Subcutaneous adipose tissue (tissue), 4 donors: ENCODE data around the gene GPR143. TPM values are rescaled to one million over a fixed set of nuclear protein-coding genes. Genes with fewer than 3 reads are reported as not detected.

Experiments used
- total RNA-seq, 4 donors: library from RNA; depleted of rRNA; stranded (reverse); fragments of >200 nt; gene quantifications; one replicate each; pipeline ENCODE4 v1.1.0, GENCODE V29; 2016
- TF ChIP-seq, protein P1 (sequence below): fragments of 450-650 bp; IDR thresholded peaks from one replicate; pipeline ENCODE4 v1.5.1; 2016; ENCODE audit warnings: low read depth, mild to moderate bottlenecking, control low read depth, antibody characterized with exemption, moderate library complexity

GPR143 gene
- total RNA-seq, 4 donors from 2014 or later = not detected

DNA sequence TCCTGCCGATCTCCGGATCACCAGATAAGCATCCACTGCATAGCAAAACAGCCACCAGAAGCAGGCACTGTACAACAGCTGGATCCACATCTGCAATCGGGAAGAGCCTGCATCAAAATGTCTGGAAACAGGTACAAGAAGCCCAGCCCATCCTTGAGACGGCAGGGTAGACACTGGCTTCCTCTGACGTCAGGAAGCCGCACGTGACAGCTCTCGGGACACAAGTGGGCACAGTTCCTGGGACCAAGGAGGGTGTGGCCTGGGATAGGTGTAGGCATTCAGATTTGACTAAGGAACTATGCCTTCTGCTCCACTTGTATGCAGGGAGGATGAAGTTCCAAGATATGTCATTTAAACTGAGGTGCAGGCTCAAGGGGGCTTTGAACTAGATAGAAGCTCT, 6.3 kb downstream of the GPR143 start:
- TF ChIP-seq, protein P1, sequence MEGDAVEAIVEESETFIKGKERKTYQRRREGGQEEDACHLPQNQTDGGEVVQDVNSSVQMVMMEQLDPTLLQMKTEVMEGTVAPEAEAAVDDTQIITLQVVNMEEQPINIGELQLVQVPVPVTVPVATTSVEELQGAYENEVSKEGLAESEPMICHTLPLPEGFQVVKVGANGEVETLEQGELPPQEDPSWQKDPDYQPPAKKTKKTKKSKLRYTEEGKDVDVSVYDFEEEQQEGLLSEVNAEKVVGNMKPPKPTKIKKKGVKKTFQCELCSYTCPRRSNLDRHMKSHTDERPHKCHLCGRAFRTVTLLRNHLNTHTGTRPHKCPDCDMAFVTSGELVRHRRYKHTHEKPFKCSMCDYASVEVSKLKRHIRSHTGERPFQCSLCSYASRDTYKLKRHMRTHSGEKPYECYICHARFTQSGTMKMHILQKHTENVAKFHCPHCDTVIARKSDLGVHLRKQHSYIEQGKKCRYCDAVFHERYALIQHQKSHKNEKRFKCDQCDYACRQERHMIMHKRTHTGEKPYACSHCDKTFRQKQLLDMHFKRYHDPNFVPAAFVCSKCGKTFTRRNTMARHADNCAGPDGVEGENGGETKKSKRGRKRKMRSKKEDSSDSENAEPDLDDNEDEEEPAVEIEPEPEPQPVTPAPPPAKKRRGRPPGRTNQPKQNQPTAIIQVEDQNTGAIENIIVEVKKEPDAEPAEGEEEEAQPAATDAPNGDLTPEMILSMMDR = no peak

DNA sequence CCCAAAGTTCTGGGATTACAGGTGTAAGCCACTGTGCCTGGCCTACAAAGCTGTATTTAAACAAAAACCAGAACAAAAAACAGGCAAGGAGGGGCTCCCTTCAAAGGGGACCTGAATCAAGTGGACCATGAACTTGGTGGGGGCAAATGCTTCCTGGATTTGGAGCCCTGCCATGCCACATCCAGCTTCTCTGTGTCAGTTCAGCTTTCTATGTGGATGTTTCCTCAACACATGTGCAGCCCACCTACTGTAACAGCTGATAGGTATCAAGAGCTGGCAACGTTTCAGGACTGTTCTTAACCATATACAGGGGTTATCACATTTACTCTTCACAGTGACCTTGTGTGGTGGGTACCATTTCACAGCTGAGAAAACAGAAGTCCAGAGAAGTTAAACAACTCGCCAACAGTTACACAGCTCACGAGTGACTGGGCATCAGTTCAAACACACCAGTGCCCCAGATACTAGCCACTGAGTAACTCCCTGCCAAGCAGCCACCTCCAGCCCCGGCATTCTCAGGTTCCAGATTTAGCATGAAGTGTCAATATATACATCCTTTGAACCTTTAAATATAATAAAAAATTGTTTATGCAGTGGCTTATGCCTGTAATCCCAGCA, 7.5 kb downstream of the GPR143 start:
- TF ChIP-seq, protein P1 = no peak

DNA sequence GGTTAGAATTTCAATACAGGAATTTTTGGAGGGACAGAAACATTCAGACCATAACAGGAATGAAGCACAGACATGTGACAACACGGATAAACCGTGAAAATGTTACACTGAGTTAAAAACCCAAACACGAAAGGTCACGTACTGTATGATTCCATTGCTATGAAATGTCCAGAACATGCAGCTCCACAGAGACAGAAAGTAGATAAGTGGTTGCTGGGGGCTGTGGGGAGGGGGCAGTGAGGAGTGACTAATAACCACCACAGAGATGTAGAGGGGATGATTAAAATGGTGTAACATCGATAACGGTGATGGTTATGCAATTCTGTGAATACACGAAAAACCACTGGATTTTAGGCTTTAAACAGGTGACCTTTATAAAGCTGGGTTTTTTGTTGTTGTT, 8.3 kb downstream of the GPR143 start:
- TF ChIP-seq, protein P1 = no peak

DNA sequence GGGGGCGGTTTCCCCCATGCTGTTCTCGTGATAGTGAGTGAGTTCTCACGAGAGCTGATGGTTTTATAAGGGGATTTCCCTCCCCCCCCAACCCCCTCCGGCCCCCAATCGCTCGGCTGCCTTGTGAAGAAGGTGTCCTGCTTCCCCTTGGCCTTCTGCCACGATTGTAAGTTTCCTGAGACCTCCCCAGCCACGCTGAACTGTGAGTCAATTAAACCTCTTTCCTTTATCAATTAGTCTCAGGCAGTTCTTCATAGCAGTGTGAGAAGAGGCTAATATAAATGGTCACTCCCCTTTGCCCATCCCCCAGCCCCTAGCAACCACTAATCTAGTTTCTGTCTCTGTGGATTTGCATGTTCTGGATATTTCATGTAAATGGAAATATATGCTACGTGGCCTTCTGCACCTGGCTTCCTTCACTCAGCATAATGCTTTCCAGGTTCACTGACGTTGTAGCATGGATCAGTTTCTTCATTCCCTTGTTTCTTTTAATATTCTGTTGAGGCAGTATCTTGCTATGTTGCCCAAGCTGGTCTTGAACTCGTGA, 16.4 kb downstream of the GPR143 start:
- TF ChIP-seq, protein P1 = no peak

DNA sequence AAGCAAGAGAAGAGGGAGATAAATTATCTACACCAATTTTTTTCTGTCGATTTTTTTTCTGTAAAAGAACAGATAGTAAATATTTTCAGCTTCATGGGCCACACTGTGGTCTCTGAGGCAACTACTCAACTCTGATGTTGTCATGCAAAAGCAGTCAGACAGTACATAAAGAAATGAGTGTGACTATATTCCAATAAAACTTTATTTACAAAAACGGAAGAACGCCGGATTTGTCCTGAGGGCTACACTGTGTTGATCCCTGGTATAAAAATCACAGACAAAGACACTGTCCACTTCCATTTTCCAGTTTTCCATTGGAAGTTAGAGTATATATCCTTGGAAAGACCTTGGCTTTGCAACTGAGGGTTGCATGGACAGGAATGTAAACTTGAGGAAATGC, 18.0 kb downstream of the GPR143 start:
- TF ChIP-seq, protein P1 = no peak

DNA sequence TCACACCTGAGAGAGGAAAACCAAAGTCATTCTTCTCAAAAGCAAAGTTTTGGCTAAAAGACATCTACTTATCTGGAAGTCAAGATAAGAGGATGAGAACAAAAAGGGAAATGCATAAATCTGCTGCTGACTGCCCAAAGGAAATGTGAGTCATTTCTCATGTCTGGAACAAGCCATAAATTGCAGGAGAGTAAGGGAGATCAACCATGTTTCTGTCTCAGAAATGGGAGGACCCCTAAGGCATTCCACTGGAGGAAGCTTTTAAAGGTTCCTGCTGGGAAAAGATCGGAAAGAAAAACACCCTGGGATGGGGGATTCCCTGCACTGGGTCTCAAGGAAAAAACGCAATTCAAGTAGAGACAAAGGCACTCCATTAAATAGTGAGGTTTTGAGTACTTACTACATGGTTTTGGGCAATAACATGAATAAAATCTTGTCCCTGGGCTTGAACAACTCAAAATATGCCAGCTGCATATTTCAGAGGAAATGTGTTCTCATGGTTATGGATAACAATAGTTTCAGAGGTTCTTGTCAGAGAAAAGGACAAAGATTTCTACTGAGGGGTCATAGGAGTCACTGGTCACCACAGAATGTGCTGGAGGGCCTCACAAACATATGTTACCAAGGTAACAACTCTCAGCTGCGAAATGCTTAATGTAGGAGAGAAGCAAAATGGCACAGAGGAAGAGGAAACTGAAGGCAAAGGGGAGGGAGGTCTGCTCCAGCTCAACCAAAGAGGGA, 19.3 kb downstream of the GPR143 start:
- TF ChIP-seq, protein P1 = no peak

DNA sequence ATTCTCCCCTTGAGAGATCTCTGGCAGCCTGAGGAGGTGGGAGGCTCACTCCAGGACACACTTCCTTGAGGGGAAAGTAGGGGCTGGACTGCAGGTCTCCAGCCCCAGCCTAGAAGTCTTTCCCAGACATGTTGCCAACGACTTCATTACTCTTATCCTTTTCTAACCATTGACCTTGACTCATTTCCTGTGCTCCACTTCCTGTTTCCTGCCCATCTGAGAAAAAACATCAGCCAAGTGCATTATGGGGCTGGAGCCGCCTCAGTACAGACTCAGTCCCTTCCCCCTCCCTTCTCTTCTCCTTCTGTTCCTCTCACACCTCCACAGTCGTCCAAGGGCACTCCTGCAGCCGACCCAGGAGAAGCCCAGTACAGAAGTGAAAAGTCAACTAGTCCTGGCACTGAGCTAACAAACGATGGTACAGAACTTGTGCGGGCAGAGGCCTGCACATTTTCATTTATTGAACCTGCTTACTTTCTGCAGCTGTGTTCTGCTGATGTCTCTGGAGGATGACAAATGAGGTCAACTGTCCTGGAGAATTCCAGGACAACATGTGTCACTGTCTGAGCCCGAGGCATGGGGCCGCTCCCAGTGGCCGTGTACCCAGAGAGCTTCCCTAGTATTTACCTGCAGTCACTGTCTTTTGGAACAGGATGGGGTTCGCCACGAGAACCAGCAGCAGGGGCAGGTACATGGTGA, 20.1 kb downstream of the GPR143 start:
- TF ChIP-seq, protein P1 = no peak
